Lower leg skin (tissue), 4 donors: ENCODE results near the gene MLYCD. TPM values are rescaled to one million over a fixed set of nuclear protein-coding genes. Genes with fewer than 3 reads are reported as not detected.

Source experiments
- DNase-seq, 2 donors: peaks; one replicate each; pipeline ENCODE4 v3.0.0-alpha.2; 2019; ENCODE audit warnings: low spot score in 2 of 2
- H3K4me3 ChIP-seq: fragments of 200-600 bp; sonication (generic); 2 replicates; pipeline ENCODE4 v1.5.1; 2017; ENCODE audit warnings: mild to moderate bottlenecking, low read depth; ENCODE audit not compliant: poor library complexity, severe bottlenecking
- POLR2A ChIP-seq, 2 donors: fragments of 450-650 bp; IDR thresholded peaks; one replicate each; pipeline ENCODE4 v1.6.1; 2016 to 2017; ENCODE audit warnings: antibody characterized with exemption in 2 of 2, mild to moderate bottlenecking in 1 of 2, moderate library complexity in 1 of 2
- WGBS, 2 donors: methylation state at CpG; one replicate each; pipeline ENCODE4 v1.1.5; 2018; 5-methylcytosine and 5-hydroxymethylcytosine counted together
- intact Hi-C: fragments of 100-400 bp; cut with DNase I; formaldehyde crosslinking; loops from one replicate; pipeline ENCODE4 v1.15.0; 2023; ENCODE audit warnings: low total_unique reads
- total RNA-seq, 4 donors: library from RNA; depleted of rRNA; stranded (reverse); fragments of >200 nt; gene quantifications; one replicate each; pipeline ENCODE4 v1.1.0, GENCODE V29; 2016
- TF ChIP-seq, protein P1 (sequence below), 3 donors: fragments of 450-650 bp; IDR thresholded peaks; one replicate each; pipeline ENCODE4 v1.5.1; 2016; ENCODE audit warnings: antibody characterized with exemption in 3 of 3, mild to moderate bottlenecking in 3 of 3, moderate library complexity in 2 of 3

MLYCD gene
- total RNA-seq, 4 donors from 2014 or later, result 3.8 to 8.8 (median 5.2) TPM

DNA sequence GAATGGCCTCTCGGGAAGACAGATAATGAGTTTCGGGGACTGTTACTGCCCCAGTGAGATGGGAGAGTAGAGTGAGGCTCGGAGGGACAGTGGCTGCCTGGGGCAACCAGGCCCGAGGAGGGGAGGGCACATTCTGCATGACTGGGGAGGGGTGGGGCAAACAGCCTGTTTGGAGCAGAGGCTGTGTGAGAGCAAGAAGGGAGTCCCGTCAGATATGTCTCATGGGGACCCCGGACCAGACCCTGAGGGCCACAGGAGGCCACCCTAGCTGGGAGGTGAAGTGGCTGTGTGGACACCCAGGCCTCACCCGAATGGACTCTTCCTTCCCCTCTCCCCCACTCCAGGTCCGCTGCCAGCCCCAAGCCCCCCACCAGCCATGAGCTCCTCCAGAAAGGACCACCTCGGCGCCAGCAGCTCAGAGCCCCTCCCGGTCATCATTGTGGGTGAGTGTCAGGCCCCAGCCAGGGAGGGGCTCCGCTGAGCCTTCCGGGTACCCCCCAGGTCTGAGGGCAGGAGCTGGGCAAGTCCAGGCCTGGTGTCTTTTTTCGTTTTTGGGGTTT lies 58.5 kb downstream of the MLYCD start:
- WGBS, 2 donors, result 88 to 91% methylated on average over 14 of the region's 14 CpGs
- no peak overlapping the region for H3K4me3 ChIP-seq
- no peak for DNase-seq
- intact Hi-C loops, result loop anchor here (5.0 to 10.0 kb wide), 2 partner anchors 107 to 130 kb away; no protein-coding TSS in a partner anchor
- TF ChIP-seq, protein P1, sequence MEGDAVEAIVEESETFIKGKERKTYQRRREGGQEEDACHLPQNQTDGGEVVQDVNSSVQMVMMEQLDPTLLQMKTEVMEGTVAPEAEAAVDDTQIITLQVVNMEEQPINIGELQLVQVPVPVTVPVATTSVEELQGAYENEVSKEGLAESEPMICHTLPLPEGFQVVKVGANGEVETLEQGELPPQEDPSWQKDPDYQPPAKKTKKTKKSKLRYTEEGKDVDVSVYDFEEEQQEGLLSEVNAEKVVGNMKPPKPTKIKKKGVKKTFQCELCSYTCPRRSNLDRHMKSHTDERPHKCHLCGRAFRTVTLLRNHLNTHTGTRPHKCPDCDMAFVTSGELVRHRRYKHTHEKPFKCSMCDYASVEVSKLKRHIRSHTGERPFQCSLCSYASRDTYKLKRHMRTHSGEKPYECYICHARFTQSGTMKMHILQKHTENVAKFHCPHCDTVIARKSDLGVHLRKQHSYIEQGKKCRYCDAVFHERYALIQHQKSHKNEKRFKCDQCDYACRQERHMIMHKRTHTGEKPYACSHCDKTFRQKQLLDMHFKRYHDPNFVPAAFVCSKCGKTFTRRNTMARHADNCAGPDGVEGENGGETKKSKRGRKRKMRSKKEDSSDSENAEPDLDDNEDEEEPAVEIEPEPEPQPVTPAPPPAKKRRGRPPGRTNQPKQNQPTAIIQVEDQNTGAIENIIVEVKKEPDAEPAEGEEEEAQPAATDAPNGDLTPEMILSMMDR (IDR thresholded peaks at IDR 0.05), result no peak
- no peak for TF ChIP-seq POLR2A (IDR thresholded peaks at IDR 0.05)

DNA sequence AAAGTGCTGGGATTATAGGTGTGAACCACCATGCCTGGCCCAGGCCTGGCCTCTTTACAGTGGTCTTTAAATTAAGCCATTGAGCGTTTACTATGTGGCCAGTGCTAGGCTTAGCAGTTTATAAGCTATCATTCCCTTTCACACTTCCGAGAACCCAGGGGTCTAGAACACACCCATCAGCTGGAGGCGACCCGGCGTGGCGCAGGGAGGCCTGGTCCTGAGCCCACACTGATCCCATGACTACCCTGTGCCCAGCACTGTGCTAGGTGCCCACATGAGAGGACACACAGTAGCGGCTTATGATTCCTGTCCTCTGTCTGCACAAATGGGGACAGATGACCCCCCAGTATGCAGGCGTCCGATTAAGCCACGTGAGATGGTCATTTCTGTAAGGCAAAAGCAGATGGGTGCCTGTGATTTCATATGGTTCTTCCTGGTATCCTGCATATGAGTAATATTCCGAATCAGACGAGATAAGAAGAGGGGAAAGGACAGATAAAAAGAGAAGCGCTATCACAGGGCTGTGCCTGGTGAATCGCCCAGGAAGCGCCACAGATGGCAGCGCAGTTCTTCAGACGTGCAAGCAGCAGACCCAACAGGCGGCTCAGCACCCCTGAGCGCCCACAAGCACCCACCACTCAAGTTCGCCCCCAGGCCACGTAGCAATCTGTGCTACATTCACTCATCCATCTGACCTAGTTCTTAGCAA lies 59.4 kb downstream of the MLYCD start:
- TF ChIP-seq, protein P1 (IDR thresholded peaks at IDR 0.05), result no peak
- TF ChIP-seq POLR2A (IDR thresholded peaks at IDR 0.05), result no peak
- WGBS, 2 donors, result 84% methylated on average over 21 of the region's 21 CpGs
- intact Hi-C loops, result loop anchor here (5.0 to 10.0 kb wide), 2 partner anchors 107 to 131 kb away; no protein-coding TSS in a partner anchor
- H3K4me3 ChIP-seq, result no peak overlapping the region
- DNase-seq, result no peak

DNA sequence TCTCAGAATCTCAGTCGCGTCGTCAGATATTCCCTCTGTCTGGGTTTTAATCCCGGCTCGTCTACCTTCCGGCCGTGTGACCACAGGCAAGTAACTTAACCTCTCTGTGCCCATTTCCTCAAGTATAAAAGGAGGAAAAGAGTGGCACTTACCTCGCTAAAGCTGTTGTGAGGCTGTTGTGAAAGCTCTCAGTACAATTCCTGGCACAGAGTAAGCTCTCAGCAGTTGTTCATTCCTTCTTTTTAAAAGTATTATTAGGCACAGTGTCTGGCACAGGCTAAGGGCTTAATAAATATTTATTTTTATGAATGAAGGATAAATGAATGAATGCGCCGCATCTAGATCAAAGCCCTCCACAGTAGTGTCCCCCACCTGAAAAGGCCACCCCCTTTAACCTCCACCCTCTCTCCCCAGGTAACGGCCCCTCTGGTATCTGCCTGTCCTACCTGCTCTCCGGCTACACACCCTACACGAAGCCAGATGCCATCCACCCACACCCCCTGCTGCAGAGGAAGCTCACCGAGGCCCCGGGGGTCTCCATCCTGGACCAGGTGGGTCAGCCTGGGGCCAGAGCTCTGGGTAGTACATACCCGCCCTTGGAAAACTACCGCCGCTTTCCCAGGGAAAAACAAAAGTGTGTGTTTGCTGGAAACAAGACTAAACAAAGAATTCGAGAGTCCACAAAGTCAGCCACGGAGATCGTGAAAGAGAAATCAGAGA lies 60.1 kb downstream of the MLYCD start:
- H3K4me3 ChIP-seq, result no peak overlapping the region
- intact Hi-C loops, result loop anchor here (5.0 to 10.0 kb wide), 2 partner anchors 106 to 132 kb away; no protein-coding TSS in a partner anchor
- WGBS, 2 donors, result 76 to 80% methylated on average over 21 of the region's 21 CpGs

DNA sequence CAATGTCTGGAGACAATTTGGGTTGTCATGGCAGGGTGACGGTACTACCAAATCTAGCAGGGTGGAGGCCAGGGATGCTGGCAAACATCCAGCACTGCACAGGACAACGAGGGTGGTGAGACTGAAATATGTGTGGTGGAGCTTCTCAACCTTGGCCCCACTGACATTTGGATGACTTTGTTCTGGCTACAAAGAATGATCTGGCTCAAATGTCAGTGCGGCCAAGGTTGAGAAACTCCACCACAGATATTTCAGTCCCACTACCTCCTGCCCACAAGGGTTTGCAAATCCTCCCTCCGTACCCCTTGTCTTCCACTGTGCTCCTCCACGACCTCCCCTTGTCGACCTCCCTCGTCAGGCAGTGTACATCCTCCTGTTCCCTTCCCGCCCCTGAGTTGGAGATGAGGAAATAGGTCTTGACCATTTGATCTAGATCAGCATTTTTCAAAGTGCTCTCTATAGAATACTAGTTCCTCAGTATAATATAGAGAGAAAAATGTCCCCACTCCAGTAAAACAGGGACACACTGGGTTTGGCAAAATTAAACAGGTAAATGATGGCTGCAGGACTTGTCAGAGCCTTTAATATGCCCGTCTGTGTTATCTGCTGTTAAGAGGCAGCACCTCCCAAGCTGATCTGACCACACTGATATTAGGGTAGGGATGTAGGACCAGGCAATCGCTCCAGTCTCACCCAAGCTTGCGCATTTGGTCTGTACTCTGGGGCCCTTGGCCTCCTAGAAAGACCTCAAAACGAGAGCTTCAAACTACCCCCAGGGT lies 60.9 kb downstream of the MLYCD start:
- TF ChIP-seq POLR2A (IDR thresholded peaks at IDR 0.05), result no peak
- TF ChIP-seq, protein P1 (IDR thresholded peaks at IDR 0.05), result no peak
- no peak for DNase-seq
- WGBS, 2 donors, result 84 to 87% methylated on average over 12 of the region's 12 CpGs
- intact Hi-C loops, result loop anchor here (5.0 to 10.0 kb wide), 2 partner anchors 105 to 133 kb away; no protein-coding TSS in a partner anchor
- no peak overlapping the region for H3K4me3 ChIP-seq

More for the DNA sequence above, 60.1 kb downstream of the MLYCD start:
- no peak for DNase-seq
- TF ChIP-seq, protein P1 (IDR thresholded peaks at IDR 0.05), result no peak
- no peak for TF ChIP-seq POLR2A (IDR thresholded peaks at IDR 0.05)

DNA sequence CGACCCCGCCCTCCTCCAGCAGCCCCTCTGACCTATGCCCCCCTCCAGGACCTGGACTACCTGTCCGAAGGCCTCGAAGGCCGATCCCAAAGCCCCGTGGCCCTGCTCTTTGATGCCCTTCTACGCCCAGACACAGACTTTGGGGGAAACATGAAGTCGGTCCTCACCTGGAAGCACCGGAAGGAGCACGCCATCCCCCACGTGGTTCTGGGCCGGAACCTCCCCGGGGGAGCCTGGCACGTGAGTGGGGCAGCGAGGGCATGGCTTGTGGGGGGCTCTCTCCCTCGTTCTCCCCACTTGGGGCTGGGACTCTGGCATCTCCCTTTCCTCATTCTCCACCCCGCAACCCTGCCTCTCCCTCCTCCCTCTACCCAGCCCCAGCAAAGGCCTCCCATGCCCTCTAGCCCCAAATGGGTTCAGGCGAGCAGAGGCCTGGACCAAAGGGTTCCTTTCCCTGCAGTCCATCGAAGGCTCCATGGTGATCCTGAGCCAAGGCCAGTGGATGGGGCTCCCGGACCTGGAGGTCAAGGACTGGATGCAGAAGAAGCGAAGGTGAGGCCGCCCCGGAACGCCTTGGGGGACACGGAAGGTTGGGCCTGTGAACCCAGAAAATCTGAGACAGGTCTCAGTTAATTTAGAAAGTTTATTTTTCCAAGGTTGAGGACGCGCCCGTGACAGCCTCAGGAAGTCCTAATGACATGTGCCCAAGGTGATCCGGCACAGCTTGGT lies 61.8 kb downstream of the MLYCD start:
- WGBS, 2 donors, result 92% methylated on average over 26 to 29 of the region's 29 CpGs
- no peak for DNase-seq
- H3K4me3 ChIP-seq, result no peak overlapping the region
- intact Hi-C loops, result no loop called here
- TF ChIP-seq, protein P1 (IDR thresholded peaks at IDR 0.05), result no peak
- no peak for TF ChIP-seq POLR2A (IDR thresholded peaks at IDR 0.05)
